Measurements from ENCODE around the gene NR3C1.

Gene NR3C1

DNA sequence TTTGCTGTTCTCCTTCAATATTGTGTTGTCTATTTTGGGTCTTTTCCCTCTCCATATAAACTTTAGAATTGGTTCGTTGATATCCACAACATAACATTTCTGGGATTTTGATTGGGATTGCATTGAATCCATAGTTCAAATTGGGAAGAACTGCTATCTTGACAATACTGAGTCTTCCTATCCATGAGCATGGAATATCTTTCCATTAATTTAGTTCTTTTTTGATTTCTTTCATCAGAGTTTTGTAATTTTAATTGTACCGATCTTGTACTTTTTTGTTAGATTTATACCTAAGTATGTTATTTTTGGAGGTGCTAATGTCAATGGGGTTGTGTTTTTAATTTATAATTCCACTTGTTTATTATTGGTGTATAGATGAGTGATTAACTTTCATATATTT is 135.1 kb downstream of the NR3C1 start:
- H3K9me3 ChIP-seq (ENCODE audit: control insufficient read depth, low read length): peaks cover 4% of the 10 kb centered on the region
- no peak for DNase-seq
- H3K4me3 ChIP-seq (ENCODE audit: insufficient read depth, low read depth, low read length, poor library complexity, severe bottlenecking): no peak overlapping the region
- H3K27me3 ChIP-seq (replicated peaks; ENCODE audit: control insufficient read depth, insufficient read depth, low read length, poor library complexity, severe bottlenecking): no peaks in the 10 kb centered on the region
- no peaks in the 10 kb centered on the region for H3K4me1 ChIP-seq (ENCODE audit: control insufficient read depth, insufficient read depth, low read length, poor library complexity, severe bottlenecking)
- no peaks in the 10 kb centered on the region for H3K36me3 ChIP-seq (ENCODE audit: control insufficient read depth, insufficient read depth, low read length)
- no peak overlapping the region for H3K27ac ChIP-seq (ENCODE audit: insufficient read depth, low read length, poor library complexity, severe bottlenecking)

DNA sequence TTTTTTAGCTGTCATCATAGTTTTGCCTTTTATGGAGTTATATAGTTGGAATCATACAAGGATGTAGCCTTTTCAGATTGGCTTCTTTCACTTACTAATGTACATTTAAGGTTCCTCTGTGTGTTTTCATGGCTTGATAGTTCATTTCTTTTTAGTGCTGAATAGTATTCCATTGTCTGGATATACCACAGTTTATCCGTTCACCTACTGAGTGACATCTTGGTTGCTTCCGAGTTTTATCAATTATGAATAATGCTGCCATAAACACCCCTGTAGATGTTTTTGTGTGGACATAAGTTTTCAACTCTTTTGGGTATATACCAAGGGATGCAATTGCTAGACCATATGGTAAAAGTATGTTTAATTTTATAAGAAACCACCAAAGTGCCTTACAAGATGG is 136.3 kb downstream of the NR3C1 start:
- Histone ChIP-seq H3K27me3 (replicated peaks; ENCODE audit: control insufficient read depth, insufficient read depth, low read length, poor library complexity, severe bottlenecking) (no peaks in the 10 kb centered on the region), H3K27ac (ENCODE audit: insufficient read depth, low read length, poor library complexity, severe bottlenecking) (no peak overlapping the region), H3K4me3 (ENCODE audit: insufficient read depth, low read depth, low read length, poor library complexity, severe bottlenecking) (no peak overlapping the region), H3K4me1 (ENCODE audit: control insufficient read depth, insufficient read depth, low read length, poor library complexity, severe bottlenecking) (no peaks in the 10 kb centered on the region), H3K36me3 (ENCODE audit: control insufficient read depth, insufficient read depth, low read length) (no peaks in the 10 kb centered on the region), H3K9me3 (ENCODE audit: control insufficient read depth, low read length) (peaks cover 4% of the 10 kb centered on the region)
- no peak for DNase-seq

DNA sequence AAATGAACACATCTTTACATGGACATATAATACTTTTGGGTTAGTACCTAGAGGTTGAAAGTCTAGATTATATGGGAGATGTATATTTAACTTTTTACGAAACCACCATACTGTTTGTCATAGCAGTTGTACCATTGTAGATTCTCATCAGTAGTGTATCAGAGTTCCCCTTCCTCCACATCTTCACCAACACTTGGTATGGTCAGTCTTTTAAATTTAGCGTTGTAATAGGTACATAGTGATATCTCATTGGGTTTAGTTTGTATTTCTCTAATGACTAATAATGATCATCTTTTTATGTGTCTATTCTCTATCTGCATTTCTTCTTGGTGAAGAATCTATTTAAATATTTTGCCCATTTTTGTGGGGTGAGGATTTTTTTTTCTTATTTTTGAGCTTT is 137.5 kb downstream of the NR3C1 start:
- no peak for DNase-seq
- H3K9me3 ChIP-seq (ENCODE audit: control insufficient read depth, low read length): peaks cover 4% of the 10 kb centered on the region
- no peak overlapping the region for H3K4me3 ChIP-seq (ENCODE audit: insufficient read depth, low read depth, low read length, poor library complexity, severe bottlenecking)
- H3K27me3 ChIP-seq (replicated peaks; ENCODE audit: control insufficient read depth, insufficient read depth, low read length, poor library complexity, severe bottlenecking): no peaks in the 10 kb centered on the region
- no peak overlapping the region for H3K27ac ChIP-seq (ENCODE audit: insufficient read depth, low read length, poor library complexity, severe bottlenecking)
- H3K36me3 ChIP-seq (ENCODE audit: control insufficient read depth, insufficient read depth, low read length): no peaks in the 10 kb centered on the region
- no peaks in the 10 kb centered on the region for H3K4me1 ChIP-seq (ENCODE audit: control insufficient read depth, insufficient read depth, low read length, poor library complexity, severe bottlenecking)

DNA sequence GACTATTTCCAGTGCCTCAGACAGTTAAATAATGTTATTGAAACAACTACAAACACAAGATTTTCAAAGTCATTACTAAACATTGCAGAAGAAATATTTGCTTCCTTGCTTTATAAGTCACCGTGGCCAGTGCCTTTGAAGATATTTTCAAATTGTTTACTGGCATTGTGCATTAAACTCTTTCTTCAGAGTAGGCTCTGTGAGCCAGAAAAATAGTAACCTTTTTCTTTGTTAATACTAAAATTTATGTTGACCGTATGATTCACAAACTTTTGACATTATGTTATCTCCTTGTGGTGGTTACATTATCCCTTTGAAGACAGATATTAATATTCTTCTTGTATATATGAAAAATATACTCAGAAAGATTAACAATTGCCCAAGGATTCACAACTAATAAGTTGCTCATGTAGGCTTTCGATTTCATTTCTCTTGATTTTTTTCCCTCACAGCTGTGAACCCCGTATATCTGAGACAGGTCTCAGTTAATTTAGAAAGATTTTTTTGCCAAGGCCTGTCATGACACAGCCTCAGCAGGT is 140.1 kb downstream of the NR3C1 start:
- no peaks in the 10 kb centered on the region for H3K4me1 ChIP-seq (ENCODE audit: control insufficient read depth, insufficient read depth, low read length, poor library complexity, severe bottlenecking)
- H3K27ac ChIP-seq (ENCODE audit: insufficient read depth, low read length, poor library complexity, severe bottlenecking): no peak overlapping the region
- H3K4me3 ChIP-seq (ENCODE audit: insufficient read depth, low read depth, low read length, poor library complexity, severe bottlenecking): no peak overlapping the region
- no peak for DNase-seq
- no peaks in the 10 kb centered on the region for H3K36me3 ChIP-seq (ENCODE audit: control insufficient read depth, insufficient read depth, low read length)
- H3K9me3 ChIP-seq (ENCODE audit: control insufficient read depth, low read length): no peaks in the 10 kb centered on the region
- H3K27me3 ChIP-seq (replicated peaks; ENCODE audit: control insufficient read depth, insufficient read depth, low read length, poor library complexity, severe bottlenecking): no peaks in the 10 kb centered on the region

DNA sequence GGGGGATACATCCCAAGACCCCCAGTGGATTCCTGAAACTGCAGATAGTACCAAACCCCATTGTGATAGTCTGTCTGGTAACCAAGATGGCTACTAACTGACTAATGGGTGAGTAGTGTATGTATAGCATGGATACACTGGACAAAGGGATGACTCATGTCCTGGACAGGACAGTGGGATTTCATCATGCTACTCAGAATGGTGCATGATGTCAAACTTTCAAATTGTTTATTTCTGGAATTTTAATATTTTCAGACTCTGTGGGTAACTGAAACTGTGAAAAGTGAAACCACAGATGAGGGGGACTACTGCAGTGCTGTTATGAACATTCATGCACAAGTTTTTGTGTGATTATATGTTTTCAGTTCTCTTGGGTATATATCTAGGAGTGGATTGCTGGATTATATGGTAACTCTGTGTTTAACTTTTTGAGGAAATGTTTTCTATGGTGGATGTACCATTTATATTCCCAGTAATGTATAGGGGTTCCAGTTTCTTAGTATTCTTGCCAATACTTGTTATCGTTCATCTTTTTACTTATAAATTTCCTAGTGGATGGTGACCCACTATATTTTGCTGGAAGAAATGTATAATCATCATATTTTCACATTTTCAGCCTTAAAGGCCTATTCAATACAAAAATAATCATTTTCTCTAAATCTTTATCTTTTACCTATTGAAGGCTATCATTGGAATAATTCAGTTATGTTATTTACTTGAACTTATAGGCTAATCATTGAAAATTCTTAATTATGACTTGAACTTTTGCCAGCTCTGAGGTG is 140.9 kb downstream of the NR3C1 start:
- H3K9me3 ChIP-seq (ENCODE audit: control insufficient read depth, low read length): no peaks in the 10 kb centered on the region
- no peaks in the 10 kb centered on the region for H3K27me3 ChIP-seq (replicated peaks; ENCODE audit: control insufficient read depth, insufficient read depth, low read length, poor library complexity, severe bottlenecking)
- H3K4me1 ChIP-seq (ENCODE audit: control insufficient read depth, insufficient read depth, low read length, poor library complexity, severe bottlenecking): no peaks in the 10 kb centered on the region
- no peaks in the 10 kb centered on the region for H3K36me3 ChIP-seq (ENCODE audit: control insufficient read depth, insufficient read depth, low read length)
- no peak overlapping the region for H3K4me3 ChIP-seq (ENCODE audit: insufficient read depth, low read depth, low read length, poor library complexity, severe bottlenecking)
- DNase-seq: no peak
- no peak overlapping the region for H3K27ac ChIP-seq (ENCODE audit: insufficient read depth, low read length, poor library complexity, severe bottlenecking)

DNA sequence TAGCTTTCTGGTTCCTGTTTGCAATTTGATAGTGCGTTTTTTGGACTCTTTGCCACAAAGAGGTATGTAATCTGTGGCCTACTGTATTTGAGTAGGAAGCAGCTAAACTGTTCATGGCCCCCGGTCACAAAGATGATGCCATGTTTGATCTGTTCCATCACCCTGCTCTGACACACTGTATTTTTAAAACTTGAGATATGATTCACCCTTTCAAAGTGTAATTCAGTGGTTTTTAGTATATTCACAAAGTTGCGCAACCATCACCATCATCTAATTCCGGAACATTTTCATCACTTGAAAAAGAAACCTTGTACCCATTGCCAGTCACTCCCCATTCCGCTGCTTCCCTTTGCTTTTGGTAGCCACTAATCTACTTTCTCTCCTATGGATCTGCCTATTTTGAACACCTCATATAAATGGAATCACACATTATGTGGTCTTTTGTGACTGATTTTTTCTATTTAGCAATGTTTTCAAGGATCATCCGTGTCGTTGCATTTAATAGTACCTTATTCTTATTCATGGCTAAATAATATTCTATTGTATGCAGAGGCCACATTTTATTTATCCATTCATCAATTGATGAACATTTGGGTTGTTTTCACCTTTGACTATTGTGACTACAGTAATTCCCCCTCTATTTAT is 141.6 kb downstream of the NR3C1 start:
- H3K27me3 ChIP-seq (replicated peaks; ENCODE audit: control insufficient read depth, insufficient read depth, low read length, poor library complexity, severe bottlenecking): no peaks in the 10 kb centered on the region
- no peaks in the 10 kb centered on the region for H3K36me3 ChIP-seq (ENCODE audit: control insufficient read depth, insufficient read depth, low read length)
- no peak overlapping the region for H3K27ac ChIP-seq (ENCODE audit: insufficient read depth, low read length, poor library complexity, severe bottlenecking)
- H3K4me1 ChIP-seq (ENCODE audit: control insufficient read depth, insufficient read depth, low read length, poor library complexity, severe bottlenecking): no peaks in the 10 kb centered on the region
- DNase-seq: no peak
- no peaks in the 10 kb centered on the region for H3K9me3 ChIP-seq (ENCODE audit: control insufficient read depth, low read length)
- H3K4me3 ChIP-seq (ENCODE audit: insufficient read depth, low read depth, low read length, poor library complexity, severe bottlenecking): no peak overlapping the region

DNA sequence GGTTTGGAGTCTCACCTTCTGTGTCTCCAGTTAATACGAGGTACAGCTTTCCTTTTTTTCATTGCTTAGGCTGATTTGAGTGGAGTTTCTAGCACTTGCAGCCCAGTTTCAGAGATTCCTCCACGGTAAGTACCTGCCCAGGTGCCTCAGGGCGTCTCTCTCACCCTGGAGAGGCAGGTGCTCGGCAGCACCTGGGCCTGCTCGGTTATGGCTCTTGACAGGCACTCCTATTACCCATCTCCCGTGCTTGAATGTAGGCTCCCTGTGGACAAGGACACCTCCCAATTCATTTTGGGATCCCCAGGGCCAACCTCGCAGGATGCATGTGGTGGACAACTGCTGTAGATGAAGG is 144.3 kb downstream of the NR3C1 start:
- no peaks in the 10 kb centered on the region for H3K9me3 ChIP-seq (ENCODE audit: control insufficient read depth, low read length)
- H3K36me3 ChIP-seq (ENCODE audit: control insufficient read depth, insufficient read depth, low read length): no peaks in the 10 kb centered on the region
- no peak overlapping the region for H3K4me3 ChIP-seq (ENCODE audit: insufficient read depth, low read depth, low read length, poor library complexity, severe bottlenecking)
- DNase-seq: no peak
- H3K4me1 ChIP-seq (ENCODE audit: control insufficient read depth, insufficient read depth, low read length, poor library complexity, severe bottlenecking): no peaks in the 10 kb centered on the region
- H3K27me3 ChIP-seq (replicated peaks; ENCODE audit: control insufficient read depth, insufficient read depth, low read length, poor library complexity, severe bottlenecking): no peaks in the 10 kb centered on the region
- H3K27ac ChIP-seq (ENCODE audit: insufficient read depth, low read length, poor library complexity, severe bottlenecking): no peak overlapping the region

DNA sequence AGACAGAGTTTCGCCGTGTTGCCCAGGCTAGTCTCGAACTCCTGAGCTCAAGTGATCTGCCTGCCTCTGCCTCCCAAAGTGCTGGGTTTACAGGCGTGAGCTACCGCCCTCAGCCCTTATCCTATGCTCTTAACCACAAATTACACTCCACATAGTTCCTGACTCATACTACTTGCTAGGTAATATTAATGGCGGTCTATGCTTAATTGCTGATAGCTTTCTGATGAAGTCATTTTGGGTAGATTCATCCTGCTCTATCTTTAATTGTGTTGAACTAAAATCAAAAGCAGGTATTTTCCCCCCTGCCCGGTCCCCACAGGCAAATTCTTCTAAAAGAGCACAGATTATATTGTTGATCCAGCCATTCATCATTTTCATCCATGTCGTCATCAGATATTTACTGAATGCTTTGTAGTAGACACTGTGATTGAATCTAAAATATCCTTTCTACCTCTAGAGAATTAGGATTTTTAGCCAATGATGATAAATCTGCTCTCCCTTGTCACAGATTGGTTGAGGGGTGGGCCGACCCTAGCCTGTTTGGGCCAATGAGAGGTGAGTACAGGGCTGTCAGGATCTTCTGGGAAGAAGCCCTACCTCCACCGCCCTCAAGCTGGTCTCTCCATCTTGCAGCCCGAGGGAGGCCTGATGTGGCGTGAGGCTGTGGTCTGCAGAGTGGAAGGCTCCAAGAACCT is 144.8 kb downstream of the NR3C1 start:
- Histone ChIP-seq H3K4me1 (ENCODE audit: control insufficient read depth, insufficient read depth, low read length, poor library complexity, severe bottlenecking) (no peaks in the 10 kb centered on the region), H3K27me3 (replicated peaks; ENCODE audit: control insufficient read depth, insufficient read depth, low read length, poor library complexity, severe bottlenecking) (no peaks in the 10 kb centered on the region), H3K27ac (ENCODE audit: insufficient read depth, low read length, poor library complexity, severe bottlenecking) (no peak overlapping the region), H3K36me3 (ENCODE audit: control insufficient read depth, insufficient read depth, low read length) (no peaks in the 10 kb centered on the region), H3K9me3 (ENCODE audit: control insufficient read depth, low read length) (no peaks in the 10 kb centered on the region), H3K4me3 (ENCODE audit: insufficient read depth, low read depth, low read length, poor library complexity, severe bottlenecking) (no peak overlapping the region)
- no peak for DNase-seq

DNA sequence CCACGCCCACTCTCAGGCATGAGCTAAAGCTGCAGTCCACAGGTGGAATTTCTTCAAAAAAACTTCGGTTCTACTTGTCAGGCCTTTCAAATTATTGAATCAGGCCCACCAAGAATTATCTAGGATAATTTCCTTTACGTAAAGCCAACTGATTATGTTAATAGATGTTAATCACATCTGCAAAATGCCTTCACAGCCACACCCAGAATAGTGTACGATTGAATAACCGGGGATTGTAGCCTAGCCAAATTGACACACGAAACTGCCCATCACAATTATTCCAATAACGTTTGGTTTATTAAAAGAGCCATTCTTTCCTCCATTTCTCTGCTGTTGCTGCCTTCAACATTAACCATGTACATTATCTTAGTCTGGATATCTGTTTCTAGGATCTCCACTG is 148.7 kb downstream of the NR3C1 start:
- Histone ChIP-seq H3K4me3 (ENCODE audit: insufficient read depth, low read depth, low read length, poor library complexity, severe bottlenecking) (no peak overlapping the region), H3K4me1 (ENCODE audit: control insufficient read depth, insufficient read depth, low read length, poor library complexity, severe bottlenecking) (no peaks in the 10 kb centered on the region), H3K27ac (ENCODE audit: insufficient read depth, low read length, poor library complexity, severe bottlenecking) (no peak overlapping the region), H3K36me3 (ENCODE audit: control insufficient read depth, insufficient read depth, low read length) (no peaks in the 10 kb centered on the region), H3K27me3 (replicated peaks; ENCODE audit: control insufficient read depth, insufficient read depth, low read length, poor library complexity, severe bottlenecking) (no peaks in the 10 kb centered on the region), H3K9me3 (ENCODE audit: control insufficient read depth, low read length) (no peaks in the 10 kb centered on the region)
- DNase-seq: no peak

DNA sequence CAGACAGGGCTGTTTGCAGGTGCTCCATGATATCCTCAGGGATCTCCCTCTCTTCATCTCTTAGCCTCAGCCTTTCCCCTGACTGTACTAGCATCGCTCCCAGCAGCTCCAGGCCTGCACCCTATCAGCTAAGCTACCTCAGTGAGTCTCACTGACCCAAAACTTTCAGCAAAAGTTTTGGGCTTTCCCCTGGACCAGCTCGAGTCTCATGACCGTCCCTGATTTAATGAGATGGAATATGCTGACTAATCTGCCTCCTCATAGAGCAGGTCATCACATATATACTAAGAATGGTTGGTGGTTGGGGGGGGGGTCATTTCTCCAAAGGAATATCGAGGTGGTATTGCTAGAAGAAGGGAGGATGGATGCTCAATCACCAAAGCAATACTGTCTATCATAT is 151.5 kb downstream of the NR3C1 start:
- no peak for DNase-seq
- Histone ChIP-seq H3K27me3 (replicated peaks; ENCODE audit: control insufficient read depth, insufficient read depth, low read length, poor library complexity, severe bottlenecking) (no peaks in the 10 kb centered on the region), H3K9me3 (ENCODE audit: control insufficient read depth, low read length) (no peaks in the 10 kb centered on the region), H3K4me3 (ENCODE audit: insufficient read depth, low read depth, low read length, poor library complexity, severe bottlenecking) (no peak overlapping the region), H3K27ac (ENCODE audit: insufficient read depth, low read length, poor library complexity, severe bottlenecking) (no peak overlapping the region), H3K4me1 (ENCODE audit: control insufficient read depth, insufficient read depth, low read length, poor library complexity, severe bottlenecking) (no peaks in the 10 kb centered on the region), H3K36me3 (ENCODE audit: control insufficient read depth, insufficient read depth, low read length) (no peaks in the 10 kb centered on the region)
